Stimulated activated CD4-positive, alpha-beta T cell treated with anti-CD3 and anti-CD28 coated beads, Interleukin-2, amount 100 ng/mL, for 48 hours (primary cell): ENCODE data around the gene SETD2.

Experiments used
- DNase-seq, 2 donors: peaks; one replicate each; pipeline ENCODE4 v3.0.0-alpha.2; 2020

Gene SETD2

DNA sequence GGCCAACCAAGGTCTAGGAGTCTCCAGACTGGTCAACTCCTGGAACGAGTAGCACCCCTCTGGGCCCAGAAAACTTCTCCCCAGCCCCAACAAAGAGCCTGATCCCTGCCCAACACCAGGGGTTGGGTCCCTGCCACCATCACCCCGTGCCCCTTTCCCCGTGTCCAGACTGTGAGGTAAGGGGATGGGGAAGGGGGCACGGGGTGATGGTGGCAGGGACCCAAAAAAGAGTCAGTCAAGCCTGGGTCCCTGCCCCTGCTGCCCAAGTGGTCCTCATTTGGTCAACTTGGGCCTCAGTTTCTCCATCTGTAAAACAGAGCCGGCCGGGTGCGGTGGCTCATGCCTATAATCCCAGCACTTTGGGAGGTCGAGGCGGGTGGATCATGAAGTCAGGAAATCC is 185.5 kb downstream of the SETD2 start:
- DNase-seq = no peak

DNA sequence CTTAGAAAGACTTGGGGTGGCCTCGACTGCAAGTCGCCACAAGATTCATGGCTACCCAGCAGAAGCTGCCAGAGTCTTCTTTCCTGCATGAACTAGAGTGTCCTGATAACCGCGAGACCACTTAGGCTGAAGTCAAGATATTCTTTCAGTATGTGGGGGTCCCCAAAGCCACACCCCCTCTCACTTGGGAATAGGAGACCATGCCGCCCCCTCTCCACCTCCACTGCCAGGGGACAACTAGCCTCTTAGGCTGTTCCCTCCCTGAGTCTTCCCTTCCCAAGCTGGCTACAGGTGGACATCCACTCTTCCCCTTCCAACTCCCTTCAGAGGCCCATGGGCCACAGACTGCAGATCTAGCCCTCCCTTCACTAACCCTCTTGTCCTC is 186.1 kb downstream of the SETD2 start:
- DNase-seq = no peak

DNA sequence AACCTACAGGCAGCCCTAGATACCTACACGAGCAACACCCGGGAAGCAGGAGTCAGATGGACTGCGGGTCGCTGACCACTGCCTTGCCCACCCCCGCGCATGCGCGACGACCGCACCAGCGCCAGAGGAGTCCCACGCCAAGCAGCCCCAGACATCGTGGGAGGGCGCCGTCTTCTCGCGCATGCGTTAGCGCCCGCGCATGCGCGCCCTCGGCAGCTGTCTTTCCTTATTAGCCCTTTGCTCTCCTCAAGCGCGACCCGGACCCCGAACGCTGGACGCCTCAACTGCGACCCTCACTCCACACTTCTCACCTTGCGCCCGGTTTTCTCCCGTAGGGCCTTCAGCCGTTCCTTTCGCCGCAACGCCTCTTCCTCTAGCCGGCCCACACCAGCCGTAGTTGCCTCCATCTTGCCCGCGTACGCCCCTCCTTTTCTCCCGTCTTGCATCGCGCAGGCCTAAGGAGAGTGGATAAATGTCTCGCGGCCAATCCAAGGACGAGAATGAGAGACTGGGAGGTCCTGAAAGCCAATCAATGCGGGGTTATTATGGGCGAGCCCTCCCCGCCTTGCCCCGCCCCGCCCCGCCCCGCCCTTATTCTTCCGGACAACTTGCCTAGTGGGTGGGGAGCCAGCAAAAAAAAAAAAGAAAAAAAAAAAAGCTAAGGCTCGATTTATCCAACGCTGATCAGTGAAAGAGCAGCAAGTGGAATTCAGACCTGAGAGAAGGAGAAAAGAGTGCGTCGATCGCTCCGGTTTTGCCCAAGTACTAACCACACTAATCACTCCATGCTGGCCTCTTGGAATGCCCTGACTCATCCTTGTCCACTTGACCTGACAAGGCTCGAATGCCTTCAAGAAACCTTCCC is 187.4 kb downstream of the SETD2 start, which contains the start of gene CCDC12:
Gene CCDC12, minus strand, starts transcription at position 420 of the 865 bp plus-strand sequence. Its CDS starts 13 bp downstream, at position 407.
- DNase-seq = peak; percentile 80 to 81

- DNase-seq = no peak
Measured at GRCh38 chr3:46974421-46975171, 189.3 kb downstream of the SETD2 start.

DNA sequence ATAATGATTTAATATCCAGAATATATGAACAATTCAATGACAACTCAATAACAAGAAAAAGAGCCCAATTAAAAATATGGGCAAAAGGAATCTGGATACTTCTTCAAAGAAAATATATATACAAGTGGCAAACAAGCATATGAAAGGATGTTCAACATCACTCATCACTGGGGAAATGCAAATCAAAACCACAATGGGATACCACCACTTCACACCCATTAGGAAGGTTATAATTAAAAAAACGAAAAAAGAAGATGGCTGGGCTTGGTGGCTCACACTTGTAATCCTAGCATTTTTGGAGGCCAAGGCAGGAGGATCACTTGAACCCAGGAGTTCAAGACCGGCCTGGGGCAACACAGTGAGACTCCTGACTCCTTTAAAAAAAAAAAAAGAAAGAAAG is 191.5 kb downstream of the SETD2 start:
- no peak for DNase-seq

DNA sequence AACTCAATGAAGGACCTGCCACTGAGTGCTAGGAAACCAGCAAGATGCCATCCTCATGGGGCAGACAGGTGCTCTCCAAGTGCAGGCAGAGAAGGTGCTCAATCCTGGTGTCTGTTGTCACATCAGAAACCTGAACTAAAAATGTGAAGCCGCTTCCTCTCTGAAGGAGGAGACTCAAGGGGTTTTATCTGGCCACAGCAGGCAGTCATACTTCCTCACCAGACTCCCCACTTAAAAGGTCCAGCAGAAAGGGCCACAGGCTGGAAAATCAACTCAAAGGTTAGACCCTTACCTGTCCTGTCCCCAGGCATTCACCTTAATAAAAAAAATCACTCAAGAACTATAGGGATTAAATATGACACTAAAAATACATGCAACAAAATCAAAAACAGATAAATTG is 192.2 kb downstream of the SETD2 start:
- DNase-seq = no peak

DNA sequence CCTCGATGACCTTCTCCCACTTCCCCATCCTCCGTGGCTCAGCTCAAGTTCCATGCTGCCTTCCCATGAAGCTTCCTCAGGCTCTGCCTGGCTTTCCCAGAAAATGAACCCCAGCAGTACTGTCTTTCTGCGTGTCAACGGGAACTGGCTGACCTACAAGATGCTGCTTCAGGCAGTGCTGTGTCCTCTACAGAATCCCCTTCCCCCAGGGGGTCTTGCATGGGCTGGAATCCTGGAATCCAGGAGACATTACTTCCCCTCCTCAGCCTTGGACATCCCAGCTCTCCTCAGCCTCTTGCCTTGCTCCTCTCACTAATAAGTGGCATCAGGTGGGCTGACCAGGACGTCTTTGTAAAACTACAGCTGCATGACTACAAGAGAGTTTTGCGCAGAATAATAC is 192.8 kb downstream of the SETD2 start:
- no peak for DNase-seq

DNA sequence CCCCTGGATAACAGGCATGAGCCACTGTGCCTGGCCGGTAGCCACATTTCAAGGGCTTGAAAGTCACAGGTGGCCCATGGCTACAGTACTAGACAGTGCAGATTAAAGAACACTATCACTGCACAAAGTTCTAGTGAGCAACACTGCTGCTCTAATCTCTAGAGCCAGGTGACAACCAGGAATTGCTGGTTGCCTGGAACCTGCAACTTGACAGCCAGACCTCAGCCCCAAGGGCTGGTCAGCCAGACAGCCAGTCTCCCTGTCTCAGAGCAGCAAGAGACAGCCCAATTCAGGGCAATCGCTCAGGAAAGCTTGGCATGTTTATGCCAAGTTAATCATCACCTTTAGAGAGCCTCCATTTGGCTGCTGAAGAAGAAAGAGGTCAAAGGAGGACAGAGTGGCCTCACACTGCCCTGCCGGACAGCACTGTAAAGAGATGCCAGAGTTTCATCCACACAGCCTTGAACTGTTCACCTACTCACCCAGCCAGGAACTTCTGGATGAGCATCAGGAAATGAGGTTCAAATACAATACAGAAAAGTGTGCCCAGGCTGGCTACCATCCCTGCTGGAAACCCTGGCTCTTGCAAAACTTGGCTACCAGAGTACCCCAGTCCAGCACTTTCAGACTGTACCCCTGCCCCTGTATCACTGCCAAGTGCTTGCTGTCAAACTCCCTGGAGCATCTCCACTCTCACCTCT is 193.4 kb downstream of the SETD2 start:
- no peak for DNase-seq

DNA sequence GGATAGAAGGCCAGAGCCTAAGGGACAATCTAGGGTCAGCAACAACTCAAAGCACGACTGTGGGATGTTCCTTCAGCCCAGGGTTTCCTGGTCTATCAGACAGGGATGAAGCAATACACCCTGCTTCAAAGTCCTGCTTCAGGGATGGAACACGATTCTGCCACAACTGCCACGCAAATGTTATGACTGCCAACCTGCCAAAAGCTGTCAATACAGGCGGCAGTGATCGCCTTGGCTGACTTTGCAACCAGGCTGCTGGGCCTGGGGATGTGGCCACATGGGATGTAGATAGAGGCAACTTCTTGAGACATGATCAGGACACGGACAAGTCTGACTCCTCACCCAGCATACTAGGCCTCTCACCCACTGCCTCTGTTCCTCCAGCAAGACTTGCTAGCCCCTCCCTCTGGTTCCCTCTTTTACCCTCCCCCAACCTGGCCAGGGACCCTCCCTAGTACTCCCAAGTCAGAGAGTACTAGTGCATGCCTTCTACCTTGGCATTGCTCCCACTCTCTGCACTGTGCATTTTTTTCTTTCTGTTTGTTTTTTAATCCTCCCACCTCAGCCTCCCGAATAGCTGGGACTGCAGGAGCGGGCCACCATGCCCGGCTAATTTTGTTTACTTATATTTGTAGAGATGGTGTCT is 195.0 kb downstream of the SETD2 start:
- no peak for DNase-seq

DNA sequence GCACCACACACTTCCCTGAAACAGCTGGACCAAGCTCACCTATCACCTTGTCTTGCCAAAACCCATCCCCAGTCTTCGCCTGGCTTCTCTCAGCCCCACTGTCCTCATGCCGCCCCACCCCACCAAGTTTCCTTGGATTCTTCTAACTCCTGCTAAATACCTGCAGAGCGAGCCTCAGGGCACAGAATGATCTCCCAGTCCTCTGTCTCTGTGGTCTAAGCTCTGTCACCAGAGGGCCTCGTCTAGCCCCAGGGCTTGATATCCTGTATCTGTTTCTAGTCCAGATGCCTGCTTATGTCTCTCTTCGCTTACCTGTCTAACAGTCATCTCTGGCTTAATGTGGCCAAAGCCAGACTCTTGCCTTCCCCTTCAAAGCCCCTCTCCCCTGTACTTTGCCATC is 197.1 kb downstream of the SETD2 start:
- no peak for DNase-seq
